ENCODE results near the gene EFHC1.

- TF ChIP-seq, protein P1, sequence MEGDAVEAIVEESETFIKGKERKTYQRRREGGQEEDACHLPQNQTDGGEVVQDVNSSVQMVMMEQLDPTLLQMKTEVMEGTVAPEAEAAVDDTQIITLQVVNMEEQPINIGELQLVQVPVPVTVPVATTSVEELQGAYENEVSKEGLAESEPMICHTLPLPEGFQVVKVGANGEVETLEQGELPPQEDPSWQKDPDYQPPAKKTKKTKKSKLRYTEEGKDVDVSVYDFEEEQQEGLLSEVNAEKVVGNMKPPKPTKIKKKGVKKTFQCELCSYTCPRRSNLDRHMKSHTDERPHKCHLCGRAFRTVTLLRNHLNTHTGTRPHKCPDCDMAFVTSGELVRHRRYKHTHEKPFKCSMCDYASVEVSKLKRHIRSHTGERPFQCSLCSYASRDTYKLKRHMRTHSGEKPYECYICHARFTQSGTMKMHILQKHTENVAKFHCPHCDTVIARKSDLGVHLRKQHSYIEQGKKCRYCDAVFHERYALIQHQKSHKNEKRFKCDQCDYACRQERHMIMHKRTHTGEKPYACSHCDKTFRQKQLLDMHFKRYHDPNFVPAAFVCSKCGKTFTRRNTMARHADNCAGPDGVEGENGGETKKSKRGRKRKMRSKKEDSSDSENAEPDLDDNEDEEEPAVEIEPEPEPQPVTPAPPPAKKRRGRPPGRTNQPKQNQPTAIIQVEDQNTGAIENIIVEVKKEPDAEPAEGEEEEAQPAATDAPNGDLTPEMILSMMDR (IDR thresholded peaks at IDR 0.05) = peak in 2 of 3 experiments; percentile 18 to 32
- TF ChIP-seq POLR2A (IDR thresholded peaks at IDR 0.05) = no peak
Observed at GRCh38 chr6:52407467-52407866, 12.7 kb upstream of the EFHC1 start.
